ENCODE data around the gene ANTXR1.
"Not testable (repeated sequence)": the region's sequence is repeated elsewhere in the genome, so short reads cannot be mapped to it uniquely, and the experiment has no call there.

Gene ANTXR1

DNA sequence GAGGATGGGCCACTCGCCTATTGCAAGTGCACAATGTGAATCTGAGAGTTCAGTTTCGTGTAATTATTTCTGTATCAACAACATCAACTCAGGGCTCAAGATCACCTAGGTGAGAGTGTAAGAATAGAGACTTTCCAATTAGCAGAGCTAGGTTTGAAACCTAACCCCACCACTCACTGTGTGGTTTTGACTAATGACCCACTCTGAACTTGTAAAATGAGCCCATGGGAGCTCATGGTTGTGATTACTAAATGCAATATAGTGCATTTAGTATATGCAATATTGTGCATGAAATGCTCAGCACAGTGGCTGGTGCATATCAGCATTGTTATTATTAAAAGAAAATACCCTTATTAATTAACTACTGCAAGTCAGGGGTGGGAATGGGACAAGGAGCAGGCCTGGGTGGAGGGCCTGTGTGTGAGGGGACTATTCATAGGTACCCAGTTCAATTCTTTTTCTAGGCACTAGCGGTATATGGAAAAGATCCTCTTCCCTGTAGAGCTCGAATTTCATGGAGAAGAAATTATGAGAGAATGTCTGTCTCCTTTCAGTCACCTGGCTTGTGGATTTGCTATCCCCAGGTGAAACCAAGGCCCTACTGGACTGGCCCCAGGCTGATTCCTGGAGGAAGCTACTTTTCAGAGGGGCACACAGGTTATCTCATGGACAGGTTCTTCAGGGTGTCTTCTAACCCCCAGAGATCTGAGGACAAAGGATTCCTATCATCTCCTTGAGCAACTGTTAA, 204.5 kb downstream of the ANTXR1 start:
- peak; percentile 36 for DNase-seq

DNA sequence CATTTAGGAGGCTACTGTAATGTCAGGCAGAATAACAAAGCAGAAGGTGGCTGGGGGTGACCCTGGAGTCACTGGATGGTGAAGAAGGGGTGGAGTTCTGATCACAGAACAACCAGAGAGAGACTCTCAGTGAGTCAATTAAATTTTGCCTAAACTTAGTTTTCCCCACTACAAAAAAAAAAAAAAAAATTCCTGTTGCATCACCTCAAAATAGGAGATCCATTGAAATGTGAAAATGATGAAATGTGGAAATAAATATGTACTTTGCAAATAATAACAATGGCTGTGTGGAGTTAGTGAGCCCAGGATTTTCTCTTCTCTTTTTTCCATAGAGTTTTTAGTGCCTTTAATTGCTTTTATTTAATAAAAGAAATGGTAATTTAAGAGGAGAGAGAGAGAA, 208.5 kb downstream of the ANTXR1 start:
- DNase-seq = no peak

DNA sequence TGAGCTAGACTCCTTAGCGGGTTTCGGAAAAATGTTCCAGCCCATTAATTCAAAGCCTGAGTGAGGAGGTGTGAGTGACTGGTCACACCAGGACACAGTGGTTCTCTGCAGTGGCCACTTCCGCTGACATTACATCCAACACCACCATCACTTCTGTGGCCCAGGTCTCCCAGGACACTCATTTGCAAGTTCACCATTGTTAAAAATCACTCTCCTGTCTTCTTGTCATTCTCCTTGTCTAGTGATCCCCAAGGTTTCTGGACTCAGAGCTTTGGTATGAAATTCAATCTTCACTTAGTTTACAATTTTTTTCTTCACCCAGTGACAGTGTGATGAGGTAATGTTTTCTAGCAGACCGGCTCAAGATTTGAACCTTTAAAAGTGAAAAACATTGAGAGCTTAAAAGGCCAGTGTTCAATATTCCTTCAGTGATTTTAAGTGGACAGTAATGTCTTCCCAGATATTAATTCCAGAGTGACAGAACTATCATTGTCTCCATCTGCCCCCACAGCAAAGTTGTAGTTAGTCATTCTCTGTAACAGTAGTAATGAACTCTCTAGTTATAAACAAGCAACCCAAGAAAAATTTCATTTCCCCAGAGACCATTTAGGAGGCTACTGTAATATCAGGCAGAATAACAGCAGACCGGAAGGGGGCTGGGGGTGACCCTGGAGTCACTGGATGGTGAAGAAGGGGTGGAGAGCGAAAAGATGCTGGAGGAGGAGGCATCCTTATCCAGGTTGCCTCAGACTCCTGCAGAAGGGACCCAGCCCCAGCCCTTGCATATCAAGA, 209.2 kb downstream of the ANTXR1 start:
- DNase-seq = no peak

DNA sequence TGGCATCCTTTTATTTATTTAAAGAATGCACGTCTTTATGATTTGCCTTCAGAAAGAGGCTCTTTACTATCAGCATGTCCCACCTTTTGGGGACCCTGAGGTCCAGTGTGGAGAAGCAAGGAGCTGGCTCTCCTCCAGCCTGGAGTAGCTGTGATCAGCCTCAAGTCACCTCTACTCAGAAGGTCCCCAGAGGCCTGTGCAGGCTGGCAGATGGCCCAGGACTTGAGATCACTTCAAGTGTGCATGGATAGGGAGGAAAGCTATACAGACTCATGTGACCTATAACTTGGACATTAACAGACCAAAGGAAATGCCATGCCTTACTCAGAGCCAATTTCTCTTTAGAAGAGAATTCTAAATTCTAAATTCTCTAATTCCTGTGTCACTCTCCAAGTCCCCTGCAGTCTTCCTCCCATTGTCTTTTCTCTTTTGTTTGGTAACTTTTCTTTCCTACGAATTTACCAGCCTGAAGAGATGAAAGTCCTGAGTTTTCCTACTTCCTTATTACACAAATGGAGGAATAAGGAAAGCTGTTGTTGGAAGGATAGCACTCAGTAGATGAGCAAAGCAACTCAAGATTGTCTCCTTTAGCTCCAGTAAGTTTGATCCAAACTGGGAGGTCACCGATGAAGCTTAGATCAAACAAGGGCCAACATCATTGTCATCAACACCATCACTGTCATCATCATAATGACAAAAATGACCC, 210.1 kb downstream of the ANTXR1 start:
- DNase-seq = no peak

DNA sequence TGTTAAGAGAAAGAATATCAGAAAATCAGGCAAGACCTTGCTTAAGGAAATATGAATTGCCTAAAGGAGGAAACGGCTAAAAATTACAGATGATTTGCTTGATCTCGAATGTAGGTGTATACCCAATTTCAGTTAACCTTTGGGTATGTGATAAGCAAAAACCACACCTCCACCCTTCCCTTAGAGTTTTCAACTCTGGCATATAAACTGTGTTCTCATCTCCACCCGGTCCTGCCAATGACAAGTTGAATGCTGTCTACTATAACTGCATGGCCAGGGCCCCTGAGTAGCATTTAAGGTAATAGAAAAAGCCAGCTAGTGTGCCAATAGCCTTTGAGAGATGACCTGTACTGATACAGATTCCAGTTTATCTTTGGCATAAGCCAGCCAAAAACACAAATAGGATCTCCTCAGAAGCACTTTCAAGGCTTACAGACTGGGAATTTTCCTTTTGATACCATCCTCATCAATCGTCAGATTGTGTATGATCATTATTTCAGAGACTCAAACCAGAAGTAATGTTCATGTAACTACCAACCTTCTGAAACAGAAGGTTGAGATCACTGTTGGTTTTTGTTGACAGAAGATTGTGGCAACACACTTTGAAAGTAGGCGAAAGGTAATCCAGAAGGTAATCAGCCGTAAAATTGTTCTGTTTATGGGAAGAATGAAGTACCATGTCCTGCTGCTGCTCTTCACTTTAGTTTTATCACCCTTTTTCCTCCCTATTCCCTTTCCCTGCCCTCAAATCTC, 211.0 kb downstream of the ANTXR1 start:
- no peak for DNase-seq

DNA sequence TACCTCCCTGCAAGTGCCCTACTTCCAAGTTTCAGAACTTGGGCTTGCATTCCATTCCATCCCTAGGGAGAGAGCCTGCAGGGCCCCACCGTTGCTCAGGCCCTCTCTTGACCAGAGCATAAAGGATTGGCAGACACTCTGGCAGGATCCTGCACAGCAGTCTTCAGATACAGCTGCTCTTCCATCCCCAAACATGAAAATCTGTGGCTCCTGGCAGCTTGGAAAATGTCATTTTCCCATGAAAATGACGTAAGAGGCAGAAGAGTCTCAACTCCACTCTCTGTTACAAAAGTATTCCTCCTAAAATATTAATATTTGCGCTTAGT, 211.5 kb downstream of the ANTXR1 start:
- DNase-seq = no peak

DNA sequence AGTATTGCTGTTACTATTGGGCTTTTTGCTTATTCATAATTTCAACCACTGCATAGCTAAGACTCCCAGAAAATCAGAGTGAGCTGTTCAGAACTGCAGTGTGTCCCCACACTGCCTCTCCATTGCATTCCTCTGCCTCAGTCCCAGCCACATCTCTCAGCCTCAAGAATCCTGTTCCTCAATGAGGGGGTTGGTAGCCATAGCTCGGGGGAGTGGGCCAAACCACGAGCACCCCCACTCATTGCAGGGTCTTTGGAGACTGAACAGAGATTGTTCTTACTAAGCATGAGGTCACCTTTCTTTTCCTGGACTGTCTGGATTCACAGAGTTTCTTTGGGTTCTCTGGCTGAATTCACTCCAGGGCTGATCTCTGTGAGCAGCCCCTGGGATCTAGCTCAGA, 213.0 kb downstream of the ANTXR1 start:
- no peak for DNase-seq

DNA sequence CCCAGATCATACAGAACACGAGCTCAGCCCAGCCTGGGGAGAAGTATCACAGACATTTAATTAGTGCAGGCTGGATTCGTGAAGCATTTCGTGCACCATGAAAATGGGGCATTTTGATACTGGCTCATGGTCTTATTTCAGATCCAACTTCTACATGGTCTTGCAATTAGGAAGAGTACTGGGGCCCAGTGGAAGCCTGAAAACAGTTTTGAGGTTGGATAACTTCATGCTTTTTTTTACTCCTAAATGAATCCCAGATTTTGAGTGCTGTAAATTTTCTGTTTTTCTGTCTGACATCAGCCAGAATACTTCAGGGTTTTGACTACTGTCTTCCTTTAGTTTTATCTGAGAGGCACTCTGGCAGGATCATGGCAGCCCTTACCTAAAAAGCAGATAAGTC, 213.9 kb downstream of the ANTXR1 start:
- DNase-seq = no peak

DNA sequence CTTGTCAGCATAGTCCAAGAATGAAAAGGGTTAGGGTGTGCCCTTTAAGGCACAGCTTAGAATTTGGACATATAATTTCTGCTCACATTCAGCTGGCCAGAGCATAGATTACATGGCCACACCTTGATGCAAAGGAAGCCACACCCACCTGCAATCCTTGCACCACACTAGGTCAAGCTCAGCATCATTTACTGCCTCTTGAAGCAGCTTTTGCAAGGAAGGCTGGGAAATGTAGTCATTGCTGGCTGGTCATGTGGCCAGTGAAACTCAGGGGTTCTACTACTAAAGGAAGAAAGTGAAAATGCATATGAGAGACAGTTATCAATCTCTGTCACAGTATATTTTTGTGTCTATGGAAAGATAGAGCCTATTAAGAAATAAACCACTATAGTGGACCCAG, 214.7 kb downstream of the ANTXR1 start:
- no peak for DNase-seq

DNA sequence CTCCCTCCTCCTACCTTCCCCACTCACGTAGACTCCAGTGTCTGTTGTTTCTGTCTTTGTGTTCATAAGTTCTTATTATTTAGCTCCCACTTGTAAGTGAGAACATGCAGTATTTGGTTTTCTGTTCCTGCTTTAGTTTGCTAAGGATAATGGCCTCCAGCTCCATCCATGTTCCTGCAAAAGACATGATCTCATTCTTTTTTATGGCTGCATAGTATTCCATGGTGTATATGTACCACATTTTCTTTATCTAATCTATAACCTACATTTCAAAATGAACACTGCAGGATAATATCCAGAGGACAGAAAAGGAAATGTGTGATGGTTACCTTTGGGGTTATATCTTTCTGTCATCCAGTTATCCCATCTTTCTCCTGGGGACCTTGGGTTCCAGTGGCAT, 218.0 kb downstream of the ANTXR1 start:
- DNase-seq = not testable (repeated sequence)

DNA sequence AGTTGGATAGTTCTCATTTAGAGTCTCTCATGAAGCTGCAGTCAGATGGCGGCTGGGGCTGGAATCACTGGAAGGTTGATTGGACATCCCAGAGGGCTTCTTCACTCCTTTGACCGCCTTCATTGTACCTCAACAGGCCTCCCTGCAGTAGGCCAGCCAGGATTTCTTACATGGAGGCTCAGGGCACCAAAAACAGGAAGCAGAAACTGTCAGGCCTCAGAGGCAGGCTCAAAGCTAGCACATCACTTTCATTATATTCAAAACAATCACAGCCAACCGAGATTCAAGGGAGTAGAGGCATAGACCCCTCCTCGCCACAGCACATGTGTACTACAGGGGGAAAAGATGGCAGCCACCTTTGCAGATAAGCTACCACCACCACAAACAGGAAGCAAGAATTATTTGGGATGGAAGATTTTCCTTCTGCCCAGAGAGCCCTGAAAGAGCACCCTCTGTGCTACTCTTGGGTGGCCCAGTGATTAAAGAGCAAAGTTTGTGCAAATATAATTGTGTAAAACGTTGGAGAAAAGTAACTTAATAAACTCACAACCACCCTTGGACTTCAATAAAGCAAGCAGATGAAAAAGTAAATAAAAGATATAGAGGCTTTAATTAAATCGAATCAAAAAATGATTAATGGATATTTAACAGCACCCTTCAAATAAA, 218.8 kb downstream of the ANTXR1 start:
- DNase-seq = no peak

DNA sequence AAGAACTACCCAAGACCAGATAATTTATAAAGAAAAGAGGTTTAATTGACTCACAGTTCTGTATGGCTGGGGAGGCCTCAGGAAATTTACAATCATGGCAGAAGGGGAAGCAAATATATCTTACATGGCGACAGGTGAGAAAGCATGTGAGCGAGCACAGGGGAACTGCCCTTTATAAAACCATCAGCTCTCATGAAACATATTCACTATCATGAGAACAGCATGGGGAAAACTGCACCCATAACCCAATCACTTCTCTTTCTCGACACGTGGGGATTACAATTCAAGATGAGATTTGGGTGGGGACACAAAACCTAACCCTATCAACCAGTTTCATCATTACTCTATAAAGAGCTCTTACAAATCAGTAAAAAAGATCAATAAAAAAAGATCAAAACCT, 222.9 kb downstream of the ANTXR1 start:
- DNase-seq = not testable (repeated sequence)

DNA sequence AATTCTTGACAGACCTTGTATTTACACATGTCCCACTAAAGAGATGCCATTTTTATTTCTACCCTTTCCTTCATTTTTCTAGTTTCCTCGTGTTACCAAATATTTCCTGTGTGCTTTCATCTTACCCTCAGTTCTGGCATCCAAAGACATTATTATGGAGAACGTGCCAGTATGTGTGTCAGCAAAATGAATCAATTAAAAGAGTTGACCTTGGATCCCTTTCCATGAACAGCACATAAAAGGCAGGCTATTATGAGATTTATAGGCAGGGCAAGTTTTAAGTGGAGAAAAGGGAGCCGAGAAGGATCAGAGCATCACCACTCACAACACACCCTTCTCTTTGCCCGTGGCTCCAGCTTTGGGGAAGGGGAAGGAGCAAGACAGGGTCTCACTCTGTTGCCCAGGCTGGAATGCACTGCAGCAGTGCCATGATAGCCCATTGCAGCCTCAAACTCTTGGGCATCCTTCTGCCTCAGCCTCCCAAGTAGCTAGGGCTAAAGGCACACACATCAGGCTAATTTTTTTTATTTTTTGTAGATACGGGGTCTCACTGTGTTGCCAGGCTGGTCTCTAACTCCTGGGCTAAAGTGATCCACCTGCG, 224.2 kb downstream of the ANTXR1 start:
- DNase-seq = no peak

DNA sequence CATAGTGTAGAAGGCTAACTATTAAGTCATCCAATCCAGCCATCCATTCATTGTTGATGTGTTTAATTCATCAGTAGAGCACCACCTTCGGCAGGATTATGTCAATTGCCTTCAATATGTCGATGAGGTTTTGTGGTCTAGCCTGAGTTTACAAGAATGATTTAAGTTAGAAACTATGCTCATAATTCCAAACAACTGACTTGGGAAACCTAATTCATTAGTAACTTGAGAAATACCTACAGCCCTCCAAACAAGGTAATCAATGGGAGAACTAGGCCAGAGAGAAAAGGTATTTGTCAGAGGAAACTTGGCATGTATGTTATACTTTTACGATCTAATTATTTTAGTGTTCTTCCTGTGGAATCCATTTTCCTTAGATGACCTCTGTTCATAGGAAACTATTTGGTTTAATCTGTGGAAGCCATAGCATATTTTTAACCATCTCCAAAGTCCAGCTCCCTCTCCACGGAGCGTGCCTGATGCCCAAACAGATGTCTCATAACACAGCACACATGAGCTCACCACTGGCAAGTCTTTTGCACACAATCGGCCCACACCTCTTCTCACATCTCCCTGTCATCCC, 225.6 kb downstream of the ANTXR1 start:
- DNase-seq = no peak

DNA sequence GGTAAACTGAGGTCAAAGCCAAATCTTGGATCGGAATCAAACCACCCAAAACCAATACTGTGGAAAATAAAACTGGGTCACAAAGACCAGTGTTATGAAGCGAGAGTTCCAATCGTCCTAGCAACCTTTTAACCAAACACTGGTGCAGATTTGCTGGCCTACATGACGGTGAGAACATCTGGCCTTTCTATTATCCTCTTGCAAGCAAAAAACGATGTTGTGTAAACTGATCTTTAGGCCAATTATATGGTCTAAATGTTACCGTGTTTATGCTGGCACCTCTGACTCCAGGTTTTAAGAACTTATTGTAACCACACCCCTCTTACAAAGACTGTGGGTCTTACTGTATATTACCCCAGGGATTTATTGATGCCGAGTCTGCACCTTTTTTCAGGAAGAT, 228.1 kb downstream of the ANTXR1 start:
- no peak for DNase-seq

DNA sequence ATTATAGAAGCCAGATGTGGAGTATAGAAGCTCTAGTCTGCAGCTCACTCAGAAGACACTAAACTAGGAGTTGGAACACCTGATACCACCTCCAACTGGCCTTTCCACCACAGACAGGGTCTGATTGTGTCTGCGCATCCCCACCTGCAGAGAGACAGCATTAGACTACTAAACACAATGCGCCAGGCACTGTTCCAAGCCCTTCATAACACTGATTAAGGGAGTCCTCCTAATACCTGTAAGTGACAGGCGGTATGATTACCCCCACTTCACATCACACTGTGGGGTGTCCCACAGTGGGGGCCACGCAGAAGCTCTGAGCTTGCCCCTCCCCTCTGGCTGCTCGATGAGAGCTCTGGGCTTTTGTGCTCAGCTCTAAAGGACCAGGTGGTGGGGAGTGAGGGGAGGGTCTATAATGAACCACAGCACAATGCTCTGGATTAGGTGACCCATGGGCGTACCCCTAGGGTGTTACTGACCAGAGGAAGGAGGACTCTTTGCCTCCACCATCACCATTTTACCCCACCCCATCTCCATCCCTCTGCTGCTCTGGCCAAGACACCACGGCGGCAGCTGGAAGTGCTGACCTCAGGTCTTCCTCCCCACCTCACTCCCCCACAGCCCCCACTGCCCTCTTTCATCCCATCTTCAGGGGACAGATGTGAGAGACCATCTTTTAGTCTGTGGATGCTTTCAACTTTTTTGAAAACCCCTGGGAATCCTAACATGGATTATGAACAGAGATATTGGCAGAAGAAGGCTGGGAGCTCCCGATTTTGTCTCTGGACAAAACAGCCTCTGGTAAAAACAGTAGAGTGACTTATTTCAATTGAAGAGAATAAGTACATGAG, 228.9 kb downstream of the ANTXR1 start:
- no peak for DNase-seq

DNA sequence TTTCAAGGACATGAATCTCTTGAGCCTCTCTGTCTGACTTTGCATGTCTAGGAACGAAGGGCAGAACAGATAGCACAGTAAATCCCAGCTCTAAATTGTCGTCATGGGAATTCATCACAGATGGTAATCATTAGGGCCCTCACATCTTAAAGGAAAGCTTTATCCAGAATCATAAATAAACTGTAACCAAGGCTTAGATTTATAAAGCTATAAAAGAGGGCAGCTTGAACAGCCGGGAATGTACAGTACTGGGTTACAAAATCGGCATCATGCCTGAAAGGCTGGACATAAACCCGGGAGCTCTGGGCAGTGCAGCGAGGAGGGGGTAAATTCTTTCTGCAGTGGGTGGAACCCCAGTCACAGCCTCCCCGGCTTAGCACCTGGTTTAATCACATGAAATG, 229.7 kb downstream of the ANTXR1 start:
- no peak for DNase-seq

DNA sequence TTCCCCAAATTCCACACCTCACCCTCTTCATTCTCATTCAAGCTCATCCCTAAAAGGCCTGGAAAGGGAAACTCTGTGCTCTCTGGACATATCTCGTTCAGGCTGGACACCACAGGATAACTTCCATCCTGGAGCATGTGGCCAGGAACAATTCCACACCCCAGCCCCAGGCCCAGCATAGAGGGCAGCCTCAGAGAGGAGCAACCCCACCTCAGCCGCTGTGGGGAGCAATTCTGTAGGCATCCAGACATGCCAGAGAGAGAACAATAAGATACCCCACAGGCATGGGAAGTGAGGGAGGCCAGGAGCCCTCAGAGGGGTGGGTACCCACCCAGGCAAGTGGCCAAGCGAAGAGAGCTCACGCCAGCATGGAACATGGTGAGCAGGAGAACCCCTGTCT, 230.7 kb downstream of the ANTXR1 start:
- no peak for DNase-seq

DNA sequence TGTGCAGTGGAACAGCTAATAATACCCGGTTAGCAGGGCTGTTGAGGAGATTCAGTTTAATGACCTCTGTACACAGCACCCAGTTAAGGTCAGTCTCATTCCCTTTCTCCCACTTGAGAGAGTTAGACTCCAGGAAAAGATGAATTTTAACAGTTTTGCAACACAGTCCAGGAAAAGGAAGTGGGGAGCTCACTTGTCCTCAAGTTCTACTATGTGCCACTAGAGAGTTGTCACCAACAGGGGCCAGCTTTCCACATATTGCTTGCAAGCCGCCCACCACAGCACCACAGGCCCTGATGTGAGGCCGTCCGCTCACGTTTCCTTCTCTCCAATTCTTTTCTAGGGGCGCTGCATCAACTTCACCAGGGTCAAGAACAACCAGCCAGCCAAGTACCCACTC, 231.9 kb downstream of the ANTXR1 start:
- no peak for DNase-seq

DNA sequence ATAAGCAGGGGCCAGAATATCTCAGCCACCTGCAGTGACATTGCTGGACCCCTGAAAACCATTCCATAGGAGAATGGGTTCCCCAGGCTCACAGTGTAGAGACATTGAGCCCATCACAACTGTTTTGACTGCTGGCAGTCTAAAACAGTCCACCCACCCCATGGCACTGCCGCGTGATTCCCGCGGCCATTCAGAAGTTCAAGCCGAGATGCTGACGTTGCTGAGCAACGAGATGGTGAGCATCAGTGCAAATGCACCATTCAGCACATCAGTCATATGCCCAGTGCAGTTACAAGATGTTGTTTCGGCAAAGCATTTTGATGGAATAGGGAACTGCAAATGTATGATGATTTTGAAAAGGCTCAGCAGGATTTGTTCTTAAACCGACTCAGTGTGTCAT, 234.6 kb downstream of the ANTXR1 start:
- DNase-seq = no peak

DNA sequence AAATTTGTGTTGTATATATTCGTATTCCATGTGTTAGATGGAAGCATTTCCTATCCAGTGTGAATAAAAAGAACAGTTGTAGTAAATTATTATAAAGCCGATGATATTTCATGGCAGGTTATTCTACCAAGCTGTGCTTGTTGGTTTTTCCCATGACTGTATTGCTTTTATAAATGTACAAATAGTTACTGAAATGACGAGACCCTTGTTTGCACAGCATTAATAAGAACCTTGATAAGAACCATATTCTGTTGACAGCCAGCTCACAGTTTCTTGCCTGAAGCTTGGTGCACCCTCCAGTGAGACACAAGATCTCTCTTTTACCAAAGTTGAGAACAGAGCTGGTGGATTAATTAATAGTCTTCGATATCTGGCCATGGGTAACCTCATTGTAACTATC, 235.3 kb downstream of the ANTXR1 start:
- no peak for DNase-seq
